Fibroblast of upper back skin (primary cell): Measurements from ENCODE around the gene AGBL1.

ENCODE experiments used
- DNase-seq: peaks from one replicate; pipeline ENCODE4 v3.0.0-alpha.2; 2013

Gene AGBL1

DNA sequence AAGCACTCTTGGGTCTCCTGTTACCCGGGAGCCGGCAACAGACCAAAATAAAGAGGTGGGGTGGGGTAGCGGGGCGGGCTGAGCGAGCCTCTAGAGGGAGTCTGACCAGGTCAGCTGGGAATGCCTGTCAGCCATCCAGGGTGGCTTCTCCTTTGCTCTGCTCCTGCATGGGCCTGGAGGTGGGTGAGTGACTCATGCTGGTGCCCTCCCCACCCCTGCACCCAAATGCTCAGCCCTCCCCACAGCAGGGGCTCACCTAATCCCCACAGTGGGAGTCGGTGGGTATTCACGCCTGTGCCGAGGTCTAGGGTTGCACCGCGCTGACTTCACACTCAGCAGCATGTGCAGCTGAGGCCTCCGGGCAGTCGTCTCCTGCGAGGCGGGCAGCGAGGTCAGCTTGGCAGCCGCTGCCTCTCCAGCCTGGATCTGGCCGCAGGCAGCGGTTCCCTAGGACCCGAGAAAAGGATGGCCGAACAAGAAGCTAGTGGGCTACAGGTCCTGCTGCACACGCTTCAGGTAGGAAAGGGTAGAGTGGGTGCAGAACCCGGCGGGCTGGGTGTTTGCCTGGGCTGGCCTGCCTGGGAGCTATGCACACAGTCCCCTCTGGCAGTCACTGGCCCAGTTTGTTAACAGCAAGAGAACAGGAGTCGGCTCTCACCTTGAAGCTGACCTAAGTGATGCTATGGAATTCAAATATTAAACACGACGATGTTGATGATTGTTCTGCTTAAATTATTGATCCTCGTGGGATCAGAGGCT is at the start of gene AGBL1:
TSS of gene AGBL1 (plus strand) at position 364 of the 759 bp plus-strand sequence.
- no peak for DNase-seq

GRCh38 chr15:86034904-86035303 is 44.8 kb upstream of the AGBL1 start:
- no peak for DNase-seq

DNA sequence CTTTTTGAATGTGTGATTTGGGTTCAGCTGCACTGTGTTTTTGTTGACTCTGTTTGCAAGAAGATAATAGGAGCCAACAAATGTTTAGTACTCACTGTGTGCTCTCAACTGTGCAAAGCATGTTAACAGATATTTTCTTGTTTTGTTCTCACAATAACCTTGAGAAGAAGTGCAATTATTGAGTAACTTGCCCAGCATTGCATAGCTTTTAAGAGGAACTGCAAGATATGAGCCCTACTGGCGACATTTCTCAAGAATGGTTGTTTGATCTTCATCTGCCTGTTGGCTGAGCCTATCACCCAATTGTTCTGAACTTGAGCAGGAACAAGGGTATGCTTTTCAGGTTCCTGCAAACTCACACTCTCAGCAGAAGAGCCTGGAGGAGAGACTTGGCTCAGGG is 43.4 kb upstream of the AGBL1 start:
- no peak for DNase-seq

- DNase-seq: no peak
Observed at GRCh38 chr15:86038491-86038890, 41.2 kb upstream of the AGBL1 start.

GRCh38 chr15:86040356-86041033 is 39.2 kb upstream of the AGBL1 start:
- DNase-seq: no peak

DNA sequence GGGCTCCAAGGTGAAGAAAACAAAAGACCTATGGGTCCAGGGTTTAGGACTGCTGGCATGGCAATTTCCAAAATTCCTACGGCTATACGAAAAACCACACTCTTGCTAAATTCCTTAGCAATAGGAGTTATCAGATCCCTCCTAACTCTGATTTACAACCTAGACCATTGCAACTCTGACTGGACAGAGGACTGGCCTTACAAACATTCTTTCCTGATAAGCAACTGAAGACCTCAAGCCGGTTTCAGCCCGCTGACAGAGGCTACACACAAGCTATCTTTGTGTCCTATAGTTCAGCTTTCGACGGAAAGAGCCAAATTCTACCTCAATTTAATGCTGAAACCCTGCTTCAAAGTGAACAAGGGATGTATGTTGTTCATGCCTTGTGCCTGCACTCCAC is 38.3 kb upstream of the AGBL1 start:
- DNase-seq: no peak

DNA sequence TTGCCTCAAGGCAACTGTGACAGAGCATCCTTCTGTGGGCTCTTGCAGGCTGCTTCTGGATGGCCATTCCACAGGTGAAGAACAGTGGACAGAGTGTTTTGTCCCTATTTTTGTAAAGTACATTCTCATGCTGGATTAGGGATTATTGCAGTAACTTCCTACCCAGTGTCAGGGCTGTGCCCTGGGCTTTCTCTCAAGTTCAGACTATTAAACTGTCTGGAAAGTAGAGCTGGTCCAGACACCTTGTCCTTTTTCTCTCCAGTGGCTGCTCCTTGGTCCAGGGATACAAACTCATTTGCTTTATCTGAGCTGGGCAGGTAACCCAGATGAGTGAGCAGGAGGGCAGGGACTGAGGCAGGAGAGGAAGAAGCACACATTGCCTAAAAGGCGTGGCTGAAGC is 37.4 kb upstream of the AGBL1 start:
- DNase-seq: no peak

DNA sequence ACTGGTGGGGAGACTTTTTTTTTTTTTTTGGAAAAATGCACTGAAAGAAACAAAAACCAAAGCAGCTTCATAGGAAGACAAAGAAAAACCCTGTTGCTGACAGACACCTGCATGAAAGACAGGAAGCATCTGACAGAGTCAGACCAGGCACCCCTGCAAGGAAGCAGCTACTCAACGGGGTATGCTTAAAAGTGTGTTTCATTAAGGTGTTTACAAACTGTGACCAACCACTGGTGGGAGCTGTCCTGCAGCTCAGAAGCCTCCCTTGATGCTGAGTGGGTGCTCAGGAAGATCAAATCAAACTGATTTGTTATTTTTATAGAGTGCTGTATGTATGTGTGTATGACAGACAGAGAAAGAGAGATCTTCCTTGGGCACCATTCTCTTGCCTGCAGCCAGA is 34.7 kb upstream of the AGBL1 start:
- no peak for DNase-seq

DNA sequence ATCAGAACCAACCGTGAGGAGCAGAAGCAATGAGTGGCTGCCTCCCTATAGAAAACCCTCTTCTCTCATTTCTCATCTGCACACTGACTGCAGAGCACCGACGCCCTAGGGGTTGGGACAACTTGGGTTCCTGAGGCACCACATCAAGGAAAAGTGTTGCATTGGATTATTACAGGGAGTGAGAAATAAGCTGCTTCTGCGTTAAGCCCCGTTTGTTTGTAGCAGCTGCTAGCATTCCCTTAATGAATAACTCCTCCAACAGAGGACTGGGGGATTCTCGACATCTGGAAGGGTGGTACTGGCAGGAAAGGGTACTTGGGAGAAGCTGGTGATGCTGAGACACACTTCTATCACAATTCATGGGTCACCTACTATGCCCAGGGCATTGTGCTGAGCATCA is 25.3 kb upstream of the AGBL1 start:
- DNase-seq: no peak

DNA sequence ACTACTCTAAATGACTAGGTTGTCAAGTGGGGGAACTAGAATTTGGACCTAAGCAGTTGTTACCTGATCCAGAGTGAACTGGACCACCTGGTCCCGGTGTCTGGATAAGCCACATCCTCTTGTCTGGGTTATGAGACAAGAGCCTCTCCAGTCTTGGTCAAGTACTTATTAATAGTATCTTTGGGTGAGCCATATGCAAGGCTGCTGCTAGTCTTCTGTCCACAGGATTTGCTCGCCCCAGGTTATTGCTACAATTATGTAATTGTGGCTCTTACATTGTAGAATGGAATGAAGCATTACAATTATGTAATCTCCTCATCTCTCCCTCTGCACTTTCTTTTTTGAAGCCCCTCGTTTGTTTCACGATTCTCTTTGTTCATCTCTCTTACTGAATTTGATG is 24.0 kb upstream of the AGBL1 start:
- no peak for DNase-seq

GRCh38 chr15:86059851-86060250 is 19.8 kb upstream of the AGBL1 start:
- no peak for DNase-seq

- DNase-seq: no peak
Observed at GRCh38 chr15:86060674-86061073, 19.0 kb upstream of the AGBL1 start.

- no peak for DNase-seq
Observed at GRCh38 chr15:86061581-86061980, 18.1 kb upstream of the AGBL1 start.

- no peak for DNase-seq
Observed at GRCh38 chr15:86062646-86063243, 16.9 kb upstream of the AGBL1 start.

DNA sequence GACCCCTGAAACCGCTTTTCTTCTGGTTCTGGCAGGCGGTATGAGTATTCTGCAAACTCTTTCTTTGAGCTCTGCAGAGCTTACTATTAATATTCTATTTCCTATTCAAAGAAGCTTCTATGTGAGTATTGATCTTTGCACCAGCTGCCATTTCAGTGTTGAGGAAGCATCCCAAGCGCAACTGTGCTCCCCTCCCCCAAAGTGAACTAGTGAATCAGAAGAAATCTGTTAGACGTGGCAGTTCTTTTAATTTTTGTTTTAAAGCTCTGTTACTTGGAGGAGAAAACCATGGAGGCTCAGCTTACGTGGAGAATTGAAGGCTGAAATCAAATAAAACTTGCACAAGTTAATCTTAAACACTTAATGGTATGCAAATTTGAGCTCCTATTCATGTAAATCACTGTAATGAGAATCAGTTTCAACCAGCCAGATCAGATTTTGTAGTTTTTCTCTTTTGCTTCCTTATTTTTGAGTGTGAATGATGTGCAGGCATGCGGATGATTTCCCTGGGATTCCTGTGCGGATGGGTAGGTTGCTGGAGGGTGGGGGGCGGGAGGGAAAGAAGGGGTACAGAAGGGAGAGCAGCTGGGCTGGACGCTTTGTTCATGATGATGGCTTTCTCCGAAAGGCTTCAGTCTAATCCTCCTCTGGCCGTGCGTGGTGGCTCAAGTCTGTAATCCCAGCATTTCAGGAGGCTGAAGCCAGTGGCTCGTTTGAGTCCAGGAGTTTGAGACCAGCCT is 16.1 kb upstream of the AGBL1 start:
- no peak for DNase-seq

GRCh38 chr15:86064326-86064725 is 15.3 kb upstream of the AGBL1 start:
- no peak for DNase-seq

DNA sequence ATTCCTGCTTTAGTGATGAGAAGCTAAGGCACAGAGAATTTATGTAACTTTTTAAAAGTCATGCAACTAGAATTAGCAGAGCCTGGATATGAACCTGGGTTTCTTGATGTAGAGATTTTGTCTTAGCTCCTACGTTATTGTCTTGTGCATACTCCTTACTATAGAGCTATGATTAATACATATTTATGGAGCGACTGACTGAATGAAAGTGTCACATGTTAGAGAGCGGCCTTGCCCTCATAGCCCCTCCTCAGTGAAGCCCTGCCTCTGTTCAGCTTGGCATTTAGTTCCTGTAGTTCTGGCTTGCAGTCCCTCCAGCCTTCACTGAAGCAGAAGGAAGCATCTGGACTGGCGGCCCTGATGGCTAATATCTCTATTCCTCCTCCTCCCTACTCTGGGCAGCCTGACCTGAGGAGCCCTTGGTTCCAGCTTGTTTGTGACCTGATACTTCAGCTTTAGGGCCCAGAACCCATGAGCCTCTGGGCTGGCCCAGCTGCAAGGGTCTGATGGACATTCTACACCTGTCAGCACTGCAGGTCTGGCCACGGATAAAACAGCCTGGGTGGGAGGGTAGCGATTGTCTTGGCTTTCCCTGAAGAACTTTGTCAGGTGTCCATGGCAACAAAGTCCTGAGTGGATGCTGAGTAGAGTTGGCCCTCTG is 13.4 kb upstream of the AGBL1 start:
- DNase-seq: no peak

DNA sequence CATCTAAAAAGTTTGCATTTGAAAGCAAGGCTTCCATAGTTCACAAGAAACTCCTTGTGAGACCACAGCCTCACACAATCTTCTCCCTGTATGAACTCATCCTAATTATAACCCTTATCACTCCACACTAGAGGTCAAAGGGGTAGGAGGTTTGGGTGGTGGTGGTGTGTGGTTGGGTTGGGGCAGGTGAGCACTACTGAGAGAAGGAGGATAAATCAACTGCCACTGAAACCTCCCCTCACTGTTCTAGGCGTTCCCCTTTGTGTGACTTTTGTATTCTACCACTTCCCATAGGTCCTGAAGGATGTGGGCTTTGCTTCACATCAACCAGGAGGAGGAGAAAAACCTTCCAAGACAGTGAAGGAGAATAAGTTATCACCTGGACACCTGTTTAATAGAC is 6.4 kb upstream of the AGBL1 start:
- no peak for DNase-seq

- DNase-seq: no peak
Observed at GRCh38 chr15:86076468-86076867, 3.2 kb upstream of the AGBL1 start.

- no peak for DNase-seq
Observed at GRCh38 chr15:86077070-86077469, 2.6 kb upstream of the AGBL1 start.

- no peak for DNase-seq
Observed at GRCh38 chr15:86080302-86080701, 631 bp downstream of the AGBL1 start.

DNA sequence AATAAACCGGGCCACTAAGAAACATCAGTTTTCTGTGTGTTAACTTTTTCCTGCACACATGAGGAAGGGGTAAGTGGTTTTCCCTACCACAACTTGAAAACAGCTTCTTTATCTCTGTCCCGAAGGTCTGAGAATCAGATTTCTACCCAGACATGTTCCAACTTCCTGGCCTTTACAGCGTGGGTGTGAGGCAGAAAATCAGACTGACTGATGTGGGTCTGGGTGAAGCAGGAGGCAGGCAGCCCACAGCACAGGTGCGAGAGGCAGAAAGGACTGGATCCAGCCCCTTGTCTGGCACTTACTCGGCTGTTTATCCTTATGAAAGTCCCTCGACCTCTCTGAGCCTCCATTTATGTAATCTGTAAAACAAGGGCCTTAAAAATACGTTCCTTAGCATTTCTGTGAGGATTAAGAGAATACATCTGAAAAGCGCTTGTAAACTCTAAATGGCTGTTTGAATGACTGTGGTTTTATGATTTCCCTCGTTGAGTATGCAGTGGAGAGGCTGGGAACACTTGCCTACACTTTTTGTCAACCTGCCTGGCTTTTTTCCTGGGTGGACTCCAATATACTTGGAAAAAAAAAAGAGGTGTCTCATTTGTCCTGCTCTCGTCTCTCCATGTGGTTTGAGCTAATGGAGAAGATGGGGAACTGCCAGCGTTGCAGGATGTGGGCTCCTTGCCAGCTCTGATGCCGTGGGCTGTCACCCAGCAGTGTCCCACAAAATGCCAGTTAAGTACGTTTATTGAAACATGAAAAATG is 3.1 kb downstream of the AGBL1 start:
- no peak for DNase-seq
